Measurements from ENCODE around the gene MRTFA.

Gene MRTFA

DNA sequence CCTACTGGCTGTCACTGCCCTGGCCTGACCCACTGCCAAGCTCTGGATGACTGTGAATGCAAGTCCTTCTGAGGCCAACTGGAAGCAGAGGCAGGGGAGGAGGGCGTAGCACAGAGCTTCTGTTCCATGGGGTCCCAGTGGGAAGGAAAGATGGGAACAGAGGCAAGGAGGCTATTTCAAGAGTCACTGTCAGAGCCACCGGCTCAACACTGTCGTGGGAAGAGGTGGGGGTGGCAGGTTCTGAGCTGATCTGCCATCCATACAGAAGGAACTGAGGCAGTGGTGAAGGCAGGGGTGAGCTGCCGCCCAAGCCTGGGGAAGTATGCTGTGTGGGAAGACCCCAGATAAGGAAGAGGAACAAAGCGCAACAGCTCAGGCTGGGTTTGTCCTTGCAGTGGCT, 211.4 kb downstream of the MRTFA start:
- H3K4me1 ChIP-seq (ENCODE audit: insufficient read depth, low read length): no peaks in the 10 kb centered on the region
- H3K27ac ChIP-seq (ENCODE audit: low read length): no peak overlapping the region
- H3K27me3 ChIP-seq (ENCODE audit: insufficient read depth, low read length): no peaks in the 10 kb centered on the region
- no peak overlapping the region for H3K9ac ChIP-seq (ENCODE audit: low read depth, low read length)
- H3K36me3 ChIP-seq (ENCODE audit: insufficient read depth, low read depth, low read length): peaks cover 79% of the 10 kb centered on the region
- no peaks in the 10 kb centered on the region for H3K9me3 ChIP-seq (ENCODE audit: insufficient read depth, low read depth, low read length)
- H3K4me3 ChIP-seq (ENCODE audit: low read length): no peak overlapping the region

DNA sequence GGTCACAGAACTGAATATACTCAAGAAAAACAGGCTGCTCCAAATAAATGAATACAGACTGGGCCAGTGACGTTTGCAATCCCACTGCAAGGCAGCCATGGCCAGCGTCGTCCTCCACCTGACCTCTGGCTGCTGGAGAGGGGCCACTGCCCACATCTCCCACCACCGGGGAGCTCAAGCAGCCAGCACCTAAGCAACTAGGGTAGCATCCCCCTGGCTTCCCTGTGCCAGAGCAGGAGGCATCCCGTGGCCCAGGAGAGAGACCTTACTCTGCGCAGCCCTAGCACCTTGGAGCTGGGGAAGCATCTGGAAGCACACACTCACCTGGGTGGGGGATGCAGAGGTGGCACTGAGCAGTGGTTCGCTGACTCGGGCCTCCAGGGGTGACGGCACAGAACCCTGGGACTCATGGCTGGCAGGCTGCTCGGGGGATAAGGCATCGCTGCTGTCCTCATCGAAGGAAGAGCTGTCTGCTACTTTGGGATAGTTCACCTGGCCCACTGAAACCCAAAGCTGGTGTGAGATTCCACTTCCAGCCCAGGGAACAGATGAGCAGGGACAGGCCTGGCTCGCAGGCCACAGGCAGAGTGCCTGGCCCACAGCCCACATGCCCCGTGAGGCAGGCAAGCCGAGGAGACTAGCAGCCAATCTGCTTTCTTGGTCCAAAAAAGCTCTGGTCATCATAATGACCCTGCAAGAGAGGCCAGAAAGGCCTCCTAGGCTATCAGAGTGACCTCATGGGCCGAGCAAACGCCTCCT, 212.5 kb downstream of the MRTFA start:
- Histone ChIP-seq H3K27ac (ENCODE audit: low read length) (no peak overlapping the region), H3K36me3 (ENCODE audit: insufficient read depth, low read depth, low read length) (peaks cover 79% of the 10 kb centered on the region), H3K27me3 (ENCODE audit: insufficient read depth, low read length) (no peaks in the 10 kb centered on the region)

GRCh38 chr22:40423310-40423688, 213.2 kb downstream of the MRTFA start:
- Histone ChIP-seq H3K9ac (ENCODE audit: low read depth, low read length) (no peak overlapping the region; the same call in 1 of the 2 replicates), H3K36me3 (ENCODE audit: insufficient read depth, low read depth, low read length) (peaks cover 73% of the 10 kb centered on the region), H3K9me3 (ENCODE audit: insufficient read depth, low read depth, low read length) (no peaks in the 10 kb centered on the region), H3K4me1 (ENCODE audit: insufficient read depth, low read length) (no peaks in the 10 kb centered on the region), H3K27me3 (ENCODE audit: insufficient read depth, low read length) (no peaks in the 10 kb centered on the region), H3K4me3 (ENCODE audit: low read length) (no peak overlapping the region), H3K27ac (ENCODE audit: low read length) (no peak overlapping the region)

More for the DNA sequence above, 212.5 kb downstream of the MRTFA start:
- no peak overlapping the region for H3K9ac ChIP-seq (ENCODE audit: low read depth, low read length)
- no peaks in the 10 kb centered on the region for H3K9me3 ChIP-seq (ENCODE audit: insufficient read depth, low read depth, low read length)
- no peaks in the 10 kb centered on the region for H3K4me1 ChIP-seq (ENCODE audit: insufficient read depth, low read length)
- H3K4me3 ChIP-seq (ENCODE audit: low read length): no peak overlapping the region

DNA sequence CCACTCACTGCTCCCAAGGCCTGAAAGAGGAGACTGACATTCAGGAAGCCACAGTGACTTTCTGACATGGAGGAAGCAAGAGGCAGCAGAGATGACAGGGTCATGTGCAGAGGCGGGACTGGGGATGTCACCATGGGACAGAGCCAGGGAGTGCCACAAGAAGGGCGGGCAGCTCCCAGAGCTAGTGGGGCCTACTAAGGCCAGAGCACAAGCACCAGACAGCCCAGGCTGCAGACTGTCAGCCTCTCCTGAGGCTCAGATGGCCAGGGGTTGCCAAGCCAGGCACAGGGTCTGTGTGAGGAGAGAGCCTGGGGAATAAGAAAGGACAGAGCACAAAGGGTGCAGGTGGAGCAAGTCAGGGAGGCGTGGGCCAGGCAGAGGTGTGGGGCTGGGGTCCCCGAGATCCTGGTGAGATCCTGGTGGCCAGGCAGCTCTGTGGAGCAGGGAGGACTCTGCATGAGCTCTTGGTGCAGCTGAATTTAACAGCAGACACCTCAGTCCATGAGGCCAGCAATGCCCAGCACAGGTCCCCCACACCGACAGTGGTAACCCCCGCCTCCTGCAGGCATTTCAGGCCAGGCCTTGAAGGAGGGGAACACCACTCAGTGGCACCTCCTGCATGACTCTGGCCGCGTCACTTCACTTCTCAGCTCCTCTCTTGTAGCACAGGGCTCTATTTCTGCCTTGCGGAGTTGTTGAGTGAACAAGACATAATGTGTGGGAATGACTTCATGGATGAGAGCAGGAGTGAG, 213.8 kb downstream of the MRTFA start:
- Histone ChIP-seq H3K4me1 (ENCODE audit: insufficient read depth, low read length) (no peaks in the 10 kb centered on the region), H3K36me3 (ENCODE audit: insufficient read depth, low read depth, low read length) (peaks cover 74% of the 10 kb centered on the region), H3K27ac (ENCODE audit: low read length) (no peak overlapping the region), H3K27me3 (ENCODE audit: insufficient read depth, low read length) (no peaks in the 10 kb centered on the region), H3K9me3 (ENCODE audit: insufficient read depth, low read depth, low read length) (no peaks in the 10 kb centered on the region), H3K9ac (ENCODE audit: low read depth, low read length) (no peak overlapping the region), H3K4me3 (ENCODE audit: low read length) (no peak overlapping the region)

DNA sequence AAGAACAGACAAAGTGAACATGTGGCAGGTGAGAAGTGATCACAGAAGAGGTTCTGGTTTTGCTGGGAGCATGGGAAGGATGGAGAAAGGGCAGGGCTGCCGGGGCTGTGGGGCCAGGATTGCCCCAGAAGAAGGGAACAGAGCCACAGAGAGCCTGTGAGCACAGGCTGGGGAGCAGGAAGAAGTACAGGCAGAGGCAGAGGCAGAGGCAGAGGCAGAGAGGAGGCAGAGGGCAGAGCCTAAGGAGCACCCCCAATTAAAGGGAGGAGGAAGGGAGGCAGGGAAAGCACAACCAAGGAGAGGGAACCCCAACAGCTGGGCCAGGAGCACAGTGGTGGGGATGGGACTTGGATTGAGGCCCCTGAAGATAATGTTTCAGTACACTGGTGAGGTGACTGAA, 214.6 kb downstream of the MRTFA start:
- H3K36me3 ChIP-seq (ENCODE audit: insufficient read depth, low read depth, low read length): peaks cover 74% of the 10 kb centered on the region
- H3K27me3 ChIP-seq (ENCODE audit: insufficient read depth, low read length): no peaks in the 10 kb centered on the region
- H3K4me3 ChIP-seq (ENCODE audit: low read length): no peak overlapping the region
- H3K27ac ChIP-seq (ENCODE audit: low read length): no peak overlapping the region
- H3K9ac ChIP-seq (ENCODE audit: low read depth, low read length): no peak overlapping the region
- no peaks in the 10 kb centered on the region for H3K9me3 ChIP-seq (ENCODE audit: insufficient read depth, low read depth, low read length)
- no peaks in the 10 kb centered on the region for H3K4me1 ChIP-seq (ENCODE audit: insufficient read depth, low read length)

- Histone ChIP-seq H3K27me3 (ENCODE audit: insufficient read depth, low read length) (no peaks in the 10 kb centered on the region), H3K4me3 (ENCODE audit: low read length) (no peak overlapping the region), H3K27ac (ENCODE audit: low read length) (no peak overlapping the region), H3K9me3 (ENCODE audit: insufficient read depth, low read depth, low read length) (no peaks in the 10 kb centered on the region), H3K4me1 (ENCODE audit: insufficient read depth, low read length) (no peaks in the 10 kb centered on the region), H3K36me3 (ENCODE audit: insufficient read depth, low read depth, low read length) (peaks cover 76% of the 10 kb centered on the region), H3K9ac (ENCODE audit: low read depth, low read length) (no peak overlapping the region)
These were observed 215.5 kb downstream of the MRTFA start for GRCh38 chr22:40421082-40421350.

DNA sequence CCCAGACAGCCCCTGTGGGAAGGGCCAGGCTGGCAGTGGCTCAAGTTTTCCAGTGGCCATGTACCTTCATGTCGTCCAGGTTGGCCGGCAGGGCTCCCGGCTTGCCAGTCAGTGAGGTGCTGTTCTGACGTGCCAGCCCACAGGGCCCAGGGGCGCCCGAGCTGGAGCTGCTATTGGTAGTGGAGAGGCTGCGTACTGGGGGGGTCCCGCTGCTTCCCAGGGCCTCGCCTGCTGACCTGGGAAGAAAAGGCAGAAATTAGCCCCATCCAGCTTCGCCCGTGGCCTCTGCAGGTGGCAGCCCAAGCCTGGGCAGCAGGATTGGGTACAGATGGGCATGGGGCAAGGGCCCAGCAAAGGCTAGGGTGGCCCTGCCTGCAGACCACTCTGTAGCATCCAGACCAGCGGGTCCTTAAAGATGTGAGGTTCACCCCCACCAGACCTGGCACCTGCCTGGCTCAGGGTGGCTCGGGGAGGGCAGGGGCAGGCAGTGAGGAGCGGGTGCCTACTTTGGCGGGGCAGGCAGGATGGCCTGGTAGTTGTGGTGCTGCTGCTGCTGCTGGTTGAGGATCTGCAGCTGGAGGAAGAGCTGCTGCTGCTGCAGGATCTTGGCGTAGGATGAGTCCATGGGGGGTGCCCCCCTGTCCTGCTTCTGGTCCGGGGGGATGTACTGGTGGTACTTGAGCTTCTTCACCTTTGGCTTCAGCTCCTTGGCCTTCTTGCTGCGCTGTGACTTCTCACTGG, 216.0 kb downstream of the MRTFA start:
- Histone ChIP-seq H3K27me3 (ENCODE audit: insufficient read depth, low read length) (no peaks in the 10 kb centered on the region), H3K36me3 (ENCODE audit: insufficient read depth, low read depth, low read length) (peaks cover 72% of the 10 kb centered on the region), H3K27ac (ENCODE audit: low read length) (no peak overlapping the region), H3K4me3 (ENCODE audit: low read length) (no peak overlapping the region), H3K4me1 (ENCODE audit: insufficient read depth, low read length) (no peaks in the 10 kb centered on the region), H3K9me3 (ENCODE audit: insufficient read depth, low read depth, low read length) (no peaks in the 10 kb centered on the region), H3K9ac (ENCODE audit: low read depth, low read length) (no peak overlapping the region)

GRCh38 chr22:40419718-40420117, 216.8 kb downstream of the MRTFA start:
- Histone ChIP-seq H3K9me3 (ENCODE audit: insufficient read depth, low read depth, low read length) (no peaks in the 10 kb centered on the region), H3K27me3 (ENCODE audit: insufficient read depth, low read length) (no peaks in the 10 kb centered on the region), H3K4me1 (ENCODE audit: insufficient read depth, low read length) (no peaks in the 10 kb centered on the region), H3K4me3 (ENCODE audit: low read length) (no peak overlapping the region), H3K9ac (ENCODE audit: low read depth, low read length) (no peak overlapping the region), H3K27ac (ENCODE audit: low read length) (no peak overlapping the region), H3K36me3 (ENCODE audit: insufficient read depth, low read depth, low read length) (peaks cover 64% of the 10 kb centered on the region)

- no peak overlapping the region for H3K4me3 ChIP-seq (ENCODE audit: low read length)
- no peaks in the 10 kb centered on the region for H3K27me3 ChIP-seq (ENCODE audit: insufficient read depth, low read length)
- no peak overlapping the region for H3K27ac ChIP-seq (ENCODE audit: low read length)
- H3K9me3 ChIP-seq (ENCODE audit: insufficient read depth, low read depth, low read length): no peaks in the 10 kb centered on the region
- no peaks in the 10 kb centered on the region for H3K4me1 ChIP-seq (ENCODE audit: insufficient read depth, low read length)
- peaks cover 53% of the 10 kb centered on the region for H3K36me3 ChIP-seq (ENCODE audit: insufficient read depth, low read depth, low read length)
- no peak overlapping the region for H3K9ac ChIP-seq (ENCODE audit: low read depth, low read length)
These were observed 217.9 kb downstream of the MRTFA start for GRCh38 chr22:40418366-40419201.

DNA sequence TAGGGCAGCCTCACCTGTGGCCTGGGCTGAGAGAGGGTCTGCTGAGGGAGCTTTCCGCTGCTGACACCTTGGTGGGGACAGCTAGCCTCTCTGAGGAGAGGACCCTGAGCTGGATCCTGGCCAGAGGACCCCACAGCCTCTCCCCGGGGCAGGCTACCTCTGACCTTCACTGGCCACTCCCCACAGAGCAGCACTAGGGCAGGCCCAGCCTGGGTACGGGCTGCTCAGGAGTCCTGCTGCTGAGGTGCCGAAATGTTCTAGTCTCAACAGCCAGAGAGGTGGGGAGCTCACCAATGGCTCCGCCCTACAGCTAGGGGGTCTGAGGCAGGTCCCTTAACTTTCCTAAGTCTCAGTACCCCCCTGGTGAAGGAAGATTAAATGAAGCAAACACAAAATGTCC, 218.6 kb downstream of the MRTFA start:
- H3K9me3 ChIP-seq (ENCODE audit: insufficient read depth, low read depth, low read length): no peaks in the 10 kb centered on the region
- H3K4me3 ChIP-seq (ENCODE audit: low read length): no peak overlapping the region
- H3K27me3 ChIP-seq (ENCODE audit: insufficient read depth, low read length): no peaks in the 10 kb centered on the region
- H3K9ac ChIP-seq (ENCODE audit: low read depth, low read length): no peak overlapping the region
- H3K27ac ChIP-seq (ENCODE audit: low read length): no peak overlapping the region
- H3K4me1 ChIP-seq (ENCODE audit: insufficient read depth, low read length): no peaks in the 10 kb centered on the region
- H3K36me3 ChIP-seq (ENCODE audit: insufficient read depth, low read depth, low read length): peaks cover 46% of the 10 kb centered on the region

GRCh38 chr22:40417041-40417440, 219.5 kb downstream of the MRTFA start:
- H3K9ac ChIP-seq (ENCODE audit: low read depth, low read length): no peak overlapping the region
- no peaks in the 10 kb centered on the region for H3K27me3 ChIP-seq (ENCODE audit: insufficient read depth, low read length)
- no peaks in the 10 kb centered on the region for H3K4me1 ChIP-seq (ENCODE audit: insufficient read depth, low read length)
- no peak overlapping the region for H3K27ac ChIP-seq (ENCODE audit: low read length)
- no peaks in the 10 kb centered on the region for H3K9me3 ChIP-seq (ENCODE audit: insufficient read depth, low read depth, low read length)
- H3K36me3 ChIP-seq (ENCODE audit: insufficient read depth, low read depth, low read length): peaks cover 45% of the 10 kb centered on the region
- no peak overlapping the region for H3K4me3 ChIP-seq (ENCODE audit: low read length)

Data from iPS-20b (cell line).